ENCODE measurements around the gene PSMD1.

- TF ChIP-seq FOXP2 (optimal IDR thresholded peaks at IDR 0.05; ENCODE audit: borderline replicate concordance, extremely low read depth, extremely low read length, insufficient read depth) (no peak), SIN3A (IDR thresholded peaks at IDR 0.05; ENCODE audit: borderline replicate concordance, insufficient read depth, low read length) (no peak), TAF1 (IDR thresholded peaks at IDR 0.05; ENCODE audit: borderline replicate concordance, insufficient read depth, low read length) (no peak), POLR2AphosphoS5 (IDR thresholded peaks at IDR 0.05; ENCODE audit: low read depth, low read length) (no peak)
- TF ChIP-seq, protein P1, sequence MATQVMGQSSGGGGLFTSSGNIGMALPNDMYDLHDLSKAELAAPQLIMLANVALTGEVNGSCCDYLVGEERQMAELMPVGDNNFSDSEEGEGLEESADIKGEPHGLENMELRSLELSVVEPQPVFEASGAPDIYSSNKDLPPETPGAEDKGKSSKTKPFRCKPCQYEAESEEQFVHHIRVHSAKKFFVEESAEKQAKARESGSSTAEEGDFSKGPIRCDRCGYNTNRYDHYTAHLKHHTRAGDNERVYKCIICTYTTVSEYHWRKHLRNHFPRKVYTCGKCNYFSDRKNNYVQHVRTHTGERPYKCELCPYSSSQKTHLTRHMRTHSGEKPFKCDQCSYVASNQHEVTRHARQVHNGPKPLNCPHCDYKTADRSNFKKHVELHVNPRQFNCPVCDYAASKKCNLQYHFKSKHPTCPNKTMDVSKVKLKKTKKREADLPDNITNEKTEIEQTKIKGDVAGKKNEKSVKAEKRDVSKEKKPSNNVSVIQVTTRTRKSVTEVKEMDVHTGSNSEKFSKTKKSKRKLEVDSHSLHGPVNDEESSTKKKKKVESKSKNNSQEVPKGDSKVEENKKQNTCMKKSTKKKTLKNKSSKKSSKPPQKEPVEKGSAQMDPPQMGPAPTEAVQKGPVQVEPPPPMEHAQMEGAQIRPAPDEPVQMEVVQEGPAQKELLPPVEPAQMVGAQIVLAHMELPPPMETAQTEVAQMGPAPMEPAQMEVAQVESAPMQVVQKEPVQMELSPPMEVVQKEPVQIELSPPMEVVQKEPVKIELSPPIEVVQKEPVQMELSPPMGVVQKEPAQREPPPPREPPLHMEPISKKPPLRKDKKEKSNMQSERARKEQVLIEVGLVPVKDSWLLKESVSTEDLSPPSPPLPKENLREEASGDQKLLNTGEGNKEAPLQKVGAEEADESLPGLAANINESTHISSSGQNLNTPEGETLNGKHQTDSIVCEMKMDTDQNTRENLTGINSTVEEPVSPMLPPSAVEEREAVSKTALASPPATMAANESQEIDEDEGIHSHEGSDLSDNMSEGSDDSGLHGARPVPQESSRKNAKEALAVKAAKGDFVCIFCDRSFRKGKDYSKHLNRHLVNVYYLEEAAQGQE (IDR thresholded peaks at IDR 0.05; ENCODE audit: insufficient read depth in 1 of 2, low read depth in 2 of 2, low read length in 2 of 2): no peak
Observed at GRCh38 chr2:231058761-231059550, 2.3 kb downstream of the PSMD1 start.

Measured in PFSK-1 (cell line).